Measurements from ENCODE around the gene ZNF674.

DNA sequence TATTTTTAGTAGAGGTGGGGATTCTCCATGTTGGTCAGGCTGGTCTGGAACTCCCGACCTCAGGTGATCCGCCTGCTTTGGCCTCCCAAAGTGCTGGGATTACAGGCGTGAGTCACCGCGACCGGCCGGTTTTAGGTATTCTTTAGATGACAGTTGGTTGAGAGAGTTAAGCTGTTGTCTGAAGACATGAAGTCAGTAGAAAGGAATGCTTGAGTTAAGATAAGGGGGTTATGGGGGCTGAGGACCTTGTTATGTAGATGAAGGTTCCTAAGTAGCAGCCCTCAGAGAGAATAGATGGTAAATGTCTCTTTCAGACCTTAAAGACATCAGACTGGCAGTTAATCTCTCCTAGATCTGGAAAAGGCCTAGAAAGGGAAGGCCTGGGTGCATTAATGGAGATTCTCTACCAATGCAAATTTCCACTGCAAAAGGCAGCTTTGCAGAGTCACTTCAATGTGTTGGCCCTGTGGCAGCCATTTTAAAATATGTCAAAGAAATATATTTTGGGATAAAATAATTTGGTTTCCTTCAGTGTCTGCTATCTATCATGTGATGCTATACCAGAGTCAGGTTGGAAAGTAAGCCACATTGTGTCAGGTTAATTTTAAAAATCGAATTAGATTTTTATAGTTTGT lies 6.4 kb upstream of the ZNF674 start:
- no peak for TF ChIP-seq EZH2 (IDR thresholded peaks at IDR 0.05; ENCODE audit: borderline replicate concordance, insufficient read depth, low read depth, low read length, poor library complexity, severe bottlenecking)
- TF ChIP-seq, protein P1, sequence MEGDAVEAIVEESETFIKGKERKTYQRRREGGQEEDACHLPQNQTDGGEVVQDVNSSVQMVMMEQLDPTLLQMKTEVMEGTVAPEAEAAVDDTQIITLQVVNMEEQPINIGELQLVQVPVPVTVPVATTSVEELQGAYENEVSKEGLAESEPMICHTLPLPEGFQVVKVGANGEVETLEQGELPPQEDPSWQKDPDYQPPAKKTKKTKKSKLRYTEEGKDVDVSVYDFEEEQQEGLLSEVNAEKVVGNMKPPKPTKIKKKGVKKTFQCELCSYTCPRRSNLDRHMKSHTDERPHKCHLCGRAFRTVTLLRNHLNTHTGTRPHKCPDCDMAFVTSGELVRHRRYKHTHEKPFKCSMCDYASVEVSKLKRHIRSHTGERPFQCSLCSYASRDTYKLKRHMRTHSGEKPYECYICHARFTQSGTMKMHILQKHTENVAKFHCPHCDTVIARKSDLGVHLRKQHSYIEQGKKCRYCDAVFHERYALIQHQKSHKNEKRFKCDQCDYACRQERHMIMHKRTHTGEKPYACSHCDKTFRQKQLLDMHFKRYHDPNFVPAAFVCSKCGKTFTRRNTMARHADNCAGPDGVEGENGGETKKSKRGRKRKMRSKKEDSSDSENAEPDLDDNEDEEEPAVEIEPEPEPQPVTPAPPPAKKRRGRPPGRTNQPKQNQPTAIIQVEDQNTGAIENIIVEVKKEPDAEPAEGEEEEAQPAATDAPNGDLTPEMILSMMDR (IDR thresholded peaks at IDR 0.05): no peak
